Endothelial cell of umbilical vein (primary cell): Measurements from ENCODE around the gene SLC37A1. TPM values are rescaled to one million over a fixed set of nuclear protein-coding genes. Genes with fewer than 3 reads are reported as not detected.

Source experiments
- BruUV-seq: library from RNA; stranded (reverse); fragments of 400-500 nt; replicated peaks from 2 replicates; lab custom pipeline; 2021; lab: Mats Ljungman, UMichigan
- CTCF ChIA-PET: fragments of 300-600, 350-600 bp; sonication (Branson Sonifier 250); formaldehyde crosslinking; loops from one replicate; lab custom pipeline; 2021; ENCODE audit warnings: antibody characterized with exemption, inconsistent platforms; lab: Charles Lee
- POLR2A ChIA-PET: fragments of 300-600, 350-600 bp; sonication (Branson Sonifier 250); formaldehyde crosslinking; loops from one replicate; lab custom pipeline; 2021; ENCODE audit warnings: antibody characterized with exemption, inconsistent platforms; lab: Charles Lee
- DNase-seq: peaks from one replicate; pipeline ENCODE4 v3.0.0-alpha.2; 2011; ENCODE audit warnings: low read depth, low spot score
- FAIRE-seq: peaks from 2 replicates; lab custom pipeline; 2011; peaks lifted over from hg19 to GRCh38; lab: Jason Lieb, UNC
- H2AFZ ChIP-seq: 2 replicates; pipeline ENCODE4 v1.6.0; 2012; ENCODE audit warnings: low read depth, low read length, control low read depth, inconsistent platforms
- H3K27ac ChIP-seq: 2 replicates; pipeline ENCODE4 v1.5.1; 2011; ENCODE audit warnings: low read depth, mild to moderate bottlenecking, control low read depth, low read length, moderate library complexity; ENCODE audit not compliant: insufficient read depth
- H3K27me3 ChIP-seq, 2 experiments: 2 replicates each; pipeline versions ENCODE4 v1.6.0 to v1.6.1; 2011; ENCODE audit warnings: low read length in 2 of 2, mixed read lengths in 1 of 2; ENCODE audit not compliant: control insufficient read depth in 2 of 2, insufficient read depth in 2 of 2
- H3K36me3 ChIP-seq, 2 experiments: 2 replicates in 1 of 2; 3 replicates in 1 of 2; pipeline ENCODE4 v1.5.1; 2011; ENCODE audit warnings: low read length in 2 of 2, mild to moderate bottlenecking in 1 of 2, moderate library complexity in 1 of 2; ENCODE audit not compliant: control insufficient read depth in 2 of 2, insufficient read depth in 2 of 2; ENCODE audit errors: extremely low read depth in 1 of 2
- H3K4me1 ChIP-seq: 3 replicates; pipeline ENCODE4 v1.5.1; 2011; ENCODE audit warnings: mild to moderate bottlenecking, low read length; ENCODE audit not compliant: control insufficient read depth, insufficient read depth; ENCODE audit errors: extremely low read depth
- H3K4me2 ChIP-seq: 2 replicates; pipeline ENCODE4 v1.6.1; 2011; ENCODE audit warnings: low read length, control low read depth, mixed read lengths; ENCODE audit not compliant: insufficient read depth
- H3K4me3 ChIP-seq, 3 experiments: fragments of 200-600 bp in 1 of 3; sonication (generic), shearing (Covaris generic) in 1 of 3; replicated peaks in 1 of 3; 2 replicates each; pipeline ENCODE4 v1.5.1; 2011 to 2016; ENCODE audit warnings: control low read depth in 3 of 3, low read length in 3 of 3, mild to moderate bottlenecking in 2 of 3, inconsistent platforms in 1 of 3, low read depth in 1 of 3, moderate library complexity in 1 of 3; ENCODE audit not compliant: insufficient read depth in 1 of 3
- H3K79me2 ChIP-seq: 2 replicates; pipeline ENCODE4 v1.6.0; 2012; ENCODE audit warnings: low read length, inconsistent platforms; ENCODE audit not compliant: control insufficient read depth, insufficient read depth
- H3K9ac ChIP-seq: replicated peaks from 2 replicates; pipeline ENCODE3; 2011; ENCODE audit warnings: low read length, control low read depth; ENCODE audit not compliant: insufficient read depth; ENCODE audit errors: extremely low read depth
- H3K9me1 ChIP-seq: replicated peaks from 3 replicates; pipeline ENCODE4 v1.6.0; 2011; ENCODE audit warnings: mild to moderate bottlenecking, low read length; ENCODE audit not compliant: control insufficient read depth, insufficient read depth; ENCODE audit errors: extremely low read depth
- H3K9me3 ChIP-seq: replicated peaks from 2 replicates; pipeline ENCODE4 v1.5.1; 2012; ENCODE audit warnings: low read length, inconsistent platforms; ENCODE audit not compliant: control insufficient read depth, insufficient read depth
- H4K20me1 ChIP-seq: replicated peaks from 2 replicates; pipeline ENCODE3; 2011; ENCODE audit warnings: mild to moderate bottlenecking, low read length; ENCODE audit not compliant: control insufficient read depth, insufficient read depth; ENCODE audit errors: extremely low read depth
- EZH2 ChIP-seq: IDR thresholded peaks from 2 replicates; pipeline ENCODE4 v1.6.1; 2012; ENCODE audit warnings: borderline replicate concordance, low read depth, mild to moderate bottlenecking, moderate library complexity, low read length, inconsistent platforms; ENCODE audit not compliant: severe bottlenecking
- FOS ChIP-seq: IDR thresholded peaks from 2 replicates; pipeline ENCODE4 v1.6.1; 2011; ENCODE audit warnings: mild to moderate bottlenecking, low read length, moderate library complexity, borderline replicate concordance; ENCODE audit not compliant: insufficient read depth
- GATA2 ChIP-seq: IDR thresholded peaks from 2 replicates; pipeline ENCODE4 v1.7.0; 2011; ENCODE audit warnings: low read depth, mild to moderate bottlenecking, moderate library complexity, mixed read lengths, low read length; ENCODE audit not compliant: insufficient read length, insufficient read depth
- JUN ChIP-seq: IDR thresholded peaks from 2 replicates; pipeline ENCODE4 v1.6.1; 2011; ENCODE audit warnings: borderline replicate concordance, low read depth; ENCODE audit not compliant: insufficient read length, insufficient read depth
- MYC ChIP-seq: IDR thresholded peaks from one replicate; pipeline ENCODE4 v1.6.1; 2011; ENCODE audit warnings: mild to moderate bottlenecking, low read depth, low read length
- POLR2A ChIP-seq: IDR thresholded peaks from 2 replicates; pipeline ENCODE4 v1.6.1; 2012; ENCODE audit warnings: low read depth, mild to moderate bottlenecking, control low read depth, low read length
- POLR2AphosphoS5 ChIP-seq: IDR thresholded peaks from 2 replicates; pipeline ENCODE4 v1.6.1; 2012; ENCODE audit warnings: low read depth, mild to moderate bottlenecking, control low read depth, low read length, moderate library complexity; ENCODE audit not compliant: insufficient read depth
- dilution Hi-C: fragments of 300-500 bp; cut with MboI; formaldehyde crosslinking; loops from one replicate; pipeline ENCODE4 v1.15.0; 2019; ENCODE audit warnings: low sequenced_read_pairs; ENCODE audit not compliant: extremely low pct_ligation_motif_present
- intact Hi-C: fragments of 100-400 bp; cut with micrococcal nuclease; formaldehyde crosslinking; loops from one replicate; pipeline ENCODE4 v1.10.0; 2022
- polyA plus RNA-seq, 4 experiments: library from polyadenylated mRNA; depleted of rRNA in 3 of 4; stranded (reverse) in 3 of 4; unstranded in 1 of 4; fragments of >200 nt; gene quantifications; 2 replicates each; pipeline versions ENCODE4 v1.2.1 to v1.2.3, GENCODE V29; 2011 to 2012; ENCODE audit warnings: missing spikeins in 1 of 4
- total RNA-seq: library from RNA; stranded (reverse); gene quantifications from 2 replicates; pipeline ENCODE4 v1.2.3, GENCODE V29; 2021
- TF ChIP-seq, protein P1 (sequence below), 2 donors: IDR thresholded peaks; 1 replicate in 1 of 2; 2 replicates in 1 of 2; pipeline ENCODE4 v1.5.1; 2011; ENCODE audit warnings: low read length in 2 of 2, mild to moderate bottlenecking in 2 of 2, moderate library complexity in 2 of 2, control low read depth in 1 of 2, inconsistent platforms in 1 of 2, low read depth in 1 of 2; ENCODE audit not compliant: insufficient read depth in 1 of 2; ENCODE audit errors: extremely low read depth in 1 of 2
- TF ChIP-seq, protein P2 (sequence below): IDR thresholded peaks from 2 replicates; pipeline ENCODE4 v1.6.1; 2011; ENCODE audit not compliant: insufficient read depth, insufficient read length

Gene SLC37A1
- total and polyA plus RNA-seq, 2 donors (not counting 3 experiments of a cell fraction or from before 2014, with no cell fraction given): 4.7 to 7.6 TPM

DNA sequence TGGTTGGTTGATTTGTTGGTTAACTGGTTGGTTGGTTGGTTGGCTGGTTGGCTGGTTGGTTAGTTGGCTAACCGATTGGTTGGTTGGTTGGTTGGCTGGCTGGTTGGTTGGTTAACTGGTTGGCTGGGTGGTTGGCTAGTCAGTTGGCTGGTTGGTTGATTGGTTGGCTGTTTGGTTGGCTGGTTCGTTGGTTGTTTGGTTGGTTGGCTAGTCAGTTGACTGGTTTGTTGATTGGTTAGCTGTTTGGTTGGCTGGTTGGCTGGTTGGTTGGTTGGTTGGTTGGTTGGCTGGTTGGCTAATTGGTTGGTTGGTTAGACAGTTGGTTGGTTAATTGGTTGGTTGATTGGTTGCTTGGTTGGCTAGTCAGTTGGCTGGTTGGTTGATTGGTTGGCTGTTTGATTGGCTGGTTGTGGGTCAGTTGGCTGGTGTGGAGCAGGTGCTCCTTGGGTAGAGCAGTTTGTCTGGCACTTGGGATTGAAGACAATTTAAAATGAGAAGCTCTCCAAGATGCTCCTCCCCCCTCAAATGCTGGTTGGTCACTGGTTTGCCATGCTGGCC, 24.6 kb upstream of the SLC37A1 start:
- FAIRE-seq (no peak), DNase-seq (no peak)
- intact Hi-C loops: no loop called here
- Histone ChIP-seq H3K79me2 (no peaks in the 10 kb centered on the region), H3K4me2 (no peak overlapping the region), H3K4me1 (no peaks in the 10 kb centered on the region), H3K4me3 (no peak overlapping the region), H3K27me3 (peaks cover 21 to 22% of the 10 kb centered on the region in 2 experiments), H2AFZ (no peak overlapping the region), H3K9me3 (no peaks in the 10 kb centered on the region), H3K9ac (no peak overlapping the region), H3K9me1 (no peaks in the 10 kb centered on the region), H3K27ac (no peak overlapping the region), H3K36me3 (no peaks in the 10 kb centered on the region), H4K20me1 (no peaks in the 10 kb centered on the region)
- no TSS peak for BruUV-seq
- POLR2A ChIA-PET: no interaction called here
- dilution Hi-C loops: no loop called here
- CTCF ChIA-PET: no interaction called here
- no peak for TF ChIP-seq FOS
- no peak for TF ChIP-seq MYC
- no peak for TF ChIP-seq JUN
- TF ChIP-seq POLR2AphosphoS5: no peak
- no peak for TF ChIP-seq EZH2
- no peak for TF ChIP-seq POLR2A
- TF ChIP-seq, protein P1, sequence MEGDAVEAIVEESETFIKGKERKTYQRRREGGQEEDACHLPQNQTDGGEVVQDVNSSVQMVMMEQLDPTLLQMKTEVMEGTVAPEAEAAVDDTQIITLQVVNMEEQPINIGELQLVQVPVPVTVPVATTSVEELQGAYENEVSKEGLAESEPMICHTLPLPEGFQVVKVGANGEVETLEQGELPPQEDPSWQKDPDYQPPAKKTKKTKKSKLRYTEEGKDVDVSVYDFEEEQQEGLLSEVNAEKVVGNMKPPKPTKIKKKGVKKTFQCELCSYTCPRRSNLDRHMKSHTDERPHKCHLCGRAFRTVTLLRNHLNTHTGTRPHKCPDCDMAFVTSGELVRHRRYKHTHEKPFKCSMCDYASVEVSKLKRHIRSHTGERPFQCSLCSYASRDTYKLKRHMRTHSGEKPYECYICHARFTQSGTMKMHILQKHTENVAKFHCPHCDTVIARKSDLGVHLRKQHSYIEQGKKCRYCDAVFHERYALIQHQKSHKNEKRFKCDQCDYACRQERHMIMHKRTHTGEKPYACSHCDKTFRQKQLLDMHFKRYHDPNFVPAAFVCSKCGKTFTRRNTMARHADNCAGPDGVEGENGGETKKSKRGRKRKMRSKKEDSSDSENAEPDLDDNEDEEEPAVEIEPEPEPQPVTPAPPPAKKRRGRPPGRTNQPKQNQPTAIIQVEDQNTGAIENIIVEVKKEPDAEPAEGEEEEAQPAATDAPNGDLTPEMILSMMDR (IDR thresholded peaks at IDR 0.05; ENCODE audit: extremely low read depth in 1 of 2, insufficient read depth in 1 of 2, low read depth in 1 of 2, low read length in 2 of 2): no peak
- TF ChIP-seq, protein P2, sequence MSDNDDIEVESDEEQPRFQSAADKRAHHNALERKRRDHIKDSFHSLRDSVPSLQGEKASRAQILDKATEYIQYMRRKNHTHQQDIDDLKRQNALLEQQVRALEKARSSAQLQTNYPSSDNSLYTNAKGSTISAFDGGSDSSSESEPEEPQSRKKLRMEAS: no peak
- TF ChIP-seq GATA2: no peak
